OCI-LY1 (cell line): ENCODE data around the gene KCNMB2.

Experiments used
- H2AFZ ChIP-seq: fragments of 200-600 bp; sonication (generic), shearing (Covaris generic); 2 replicates; pipeline ENCODE4 v1.6.0; 2014; ENCODE audit warnings: antibody characterized with exemption, mild to moderate bottlenecking, low read length
- H3F3A ChIP-seq: fragments of 200-600 bp; sonication (generic), shearing (Covaris generic); 2 replicates; pipeline ENCODE4 v1.6.0; 2014; ENCODE audit warnings: mild to moderate bottlenecking, antibody characterized with exemption, low read length, moderate library complexity; ENCODE audit not compliant: insufficient read depth
- H3K27ac ChIP-seq: fragments of 200-600 bp; sonication (generic); 2 replicates; pipeline ENCODE4 v1.5.1; 2014; ENCODE audit warnings: low read length, mixed run types, mild to moderate bottlenecking, low read depth; ENCODE audit not compliant: poor library complexity, severe bottlenecking
- H3K27me3 ChIP-seq: fragments of 200-600 bp; sonication (generic); 2 replicates; pipeline ENCODE4 v1.6.0; 2014; ENCODE audit warnings: antibody characterized with exemption, mild to moderate bottlenecking, low read length, moderate library complexity; ENCODE audit not compliant: insufficient read depth
- H3K36me3 ChIP-seq: fragments of 200-600 bp; sonication (generic); 2 replicates; pipeline ENCODE4 v1.6.1; 2014; ENCODE audit warnings: mild to moderate bottlenecking, antibody characterized with exemption, low read length, moderate library complexity, mixed read lengths; ENCODE audit not compliant: insufficient read depth
- H3K4me1 ChIP-seq: fragments of 200-600 bp; sonication (generic); 2 replicates; pipeline ENCODE4 v1.5.1; 2014; ENCODE audit warnings: mild to moderate bottlenecking, low read length, moderate library complexity; ENCODE audit not compliant: insufficient read depth, severe bottlenecking
- H3K4me2 ChIP-seq: fragments of 200-600 bp; sonication (generic), shearing (Covaris generic); 2 replicates; pipeline ENCODE4 v1.6.1; 2014; ENCODE audit warnings: low read length
- H3K4me3 ChIP-seq: fragments of 200-600 bp; sonication (generic); 2 replicates; pipeline ENCODE4 v1.5.1; 2014; ENCODE audit warnings: low read length, low read depth, mild to moderate bottlenecking, mixed read lengths; ENCODE audit not compliant: poor library complexity, severe bottlenecking
- H3K79me2 ChIP-seq: fragments of 200-600 bp; shearing (Covaris generic); 2 replicates; pipeline ENCODE4 v1.6.1; 2016; ENCODE audit warnings: mixed run types, low read length, mixed read lengths; ENCODE audit not compliant: insufficient read depth
- H3K9ac ChIP-seq: fragments of 200-600 bp; sonication (generic), shearing (Covaris generic); 2 replicates; pipeline ENCODE4 v1.6.1; 2014; ENCODE audit warnings: mild to moderate bottlenecking, low read length, mixed read lengths
- H3K9me2 ChIP-seq: fragments of 200-600 bp; sonication (generic), shearing (Covaris generic); 2 replicates; pipeline ENCODE4 v1.6.1; 2014; ENCODE audit warnings: low read depth, mild to moderate bottlenecking, low read length, mixed read lengths
- H3K9me3 ChIP-seq: fragments of 200-600 bp; shearing (Covaris generic); 2 replicates; pipeline ENCODE4 v1.6.1; 2014; ENCODE audit warnings: low read length, mixed read lengths
- H4K20me1 ChIP-seq: fragments of 200-600 bp; sonication (generic), shearing (Covaris generic); 2 replicates; pipeline ENCODE4 v1.6.0; 2016; ENCODE audit warnings: mild to moderate bottlenecking, low read length; ENCODE audit not compliant: insufficient read depth
- CTCF ChIP-seq: fragments of 200-600 bp; sonication (generic), shearing (Covaris generic); IDR thresholded peaks from 2 replicates; pipeline ENCODE4 v1.5.1; 2017; ENCODE audit warnings: mild to moderate bottlenecking, antibody characterized with exemption, low read length, moderate library complexity, mixed read lengths
- EZH2 ChIP-seq: fragments of 200-600 bp; sonication (generic), shearing (Covaris generic); IDR thresholded peaks from 2 replicates; pipeline ENCODE4 v1.8.0; 2017; ENCODE audit warnings: borderline replicate concordance, mixed run types, mild to moderate bottlenecking, antibody characterized with exemption, low read length, moderate library complexity, mixed read lengths

KCNMB2 gene

GRCh38 chr3:178673529-178673928 is 137.3 kb downstream of the KCNMB2 start:
- Histone ChIP-seq H3K4me3 (no peak overlapping the region), H2AFZ (no peak overlapping the region), H3K4me1 (no peaks in the 10 kb centered on the region), H3K79me2 (no peaks in the 10 kb centered on the region), H4K20me1 (no peaks in the 10 kb centered on the region), H3K4me2 (no peak overlapping the region), H3F3A (no peaks in the 10 kb centered on the region), H3K27me3 (0 out of 2 replicates have a peak, but pooled peaks cover 3% of the 10 kb centered on the region), H3K27ac (no peak overlapping the region), H3K9me3 (no peaks in the 10 kb centered on the region), H3K9ac (no peak overlapping the region), H3K9me2 (no peaks in the 10 kb centered on the region), H3K36me3 (no peaks in the 10 kb centered on the region)
- TF ChIP-seq EZH2 (no peak), CTCF (no peak)

DNA sequence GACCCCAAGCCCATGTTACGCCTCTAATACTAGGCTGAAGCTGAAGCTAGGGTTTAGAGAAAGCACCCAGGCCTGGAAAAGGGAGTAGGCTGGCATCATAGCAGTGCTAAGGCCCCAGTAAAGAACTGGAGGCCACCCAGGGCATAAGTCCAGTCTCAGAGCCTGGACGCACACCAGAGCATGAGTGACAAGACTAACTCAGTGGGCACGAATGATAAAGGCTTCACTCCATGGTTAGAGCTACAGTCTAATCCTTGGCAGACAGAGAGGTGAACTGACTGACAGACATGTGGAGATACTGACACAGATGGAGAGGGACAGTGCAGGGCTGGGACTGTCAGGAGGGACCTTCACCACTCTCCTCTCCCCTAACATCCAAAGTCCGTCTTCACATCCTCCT is 139.8 kb downstream of the KCNMB2 start:
- Histone ChIP-seq H4K20me1 (no peaks in the 10 kb centered on the region), H3K27ac (no peak overlapping the region), H3K9me3 (no peaks in the 10 kb centered on the region), H3K79me2 (no peaks in the 10 kb centered on the region), H3K27me3 (0 out of 2 replicates have a peak, but pooled peaks cover 3% of the 10 kb centered on the region), H3K9me2 (no peaks in the 10 kb centered on the region), H3K4me3 (no peak overlapping the region), H3K4me1 (no peaks in the 10 kb centered on the region), H3K36me3 (no peaks in the 10 kb centered on the region), H3K4me2 (no peak overlapping the region), H3F3A (no peaks in the 10 kb centered on the region), H3K9ac (no peak overlapping the region), H2AFZ (no peak overlapping the region)
- TF ChIP-seq EZH2 (no peak), CTCF (no peak)

- Histone ChIP-seq H4K20me1 (no peaks in the 10 kb centered on the region), H3K27me3 (0 out of 2 replicates have a peak, but pooled peaks cover 3% of the 10 kb centered on the region), H3K79me2 (no peaks in the 10 kb centered on the region), H3K4me3 (no peak overlapping the region), H3K4me1 (no peaks in the 10 kb centered on the region), H3F3A (no peaks in the 10 kb centered on the region), H3K9ac (no peak overlapping the region), H3K27ac (no peak overlapping the region), H3K36me3 (no peaks in the 10 kb centered on the region), H2AFZ (no peak overlapping the region), H3K4me2 (no peak overlapping the region), H3K9me2 (no peaks in the 10 kb centered on the region), H3K9me3 (no peaks in the 10 kb centered on the region)
- no peak for TF ChIP-seq CTCF
- TF ChIP-seq EZH2: no peak
Measured at GRCh38 chr3:178676942-178677790, 140.9 kb downstream of the KCNMB2 start.
